ENCODE data around the gene DEDD2.

DEDD2 gene

GRCh38 chr19:42230571-42230970, 13.1 kb upstream of the DEDD2 start:
- H3K4me3 ChIP-seq (replicated peaks; ENCODE audit: low read depth, low read length) = no peak overlapping the region
- no peak for TF ChIP-seq CTCF (IDR thresholded peaks at IDR 0.05; ENCODE audit: low read depth, low read length, missing control alignments)
- no peak for DNase-seq (ENCODE audit: extremely low read depth, low read depth)

DNA sequence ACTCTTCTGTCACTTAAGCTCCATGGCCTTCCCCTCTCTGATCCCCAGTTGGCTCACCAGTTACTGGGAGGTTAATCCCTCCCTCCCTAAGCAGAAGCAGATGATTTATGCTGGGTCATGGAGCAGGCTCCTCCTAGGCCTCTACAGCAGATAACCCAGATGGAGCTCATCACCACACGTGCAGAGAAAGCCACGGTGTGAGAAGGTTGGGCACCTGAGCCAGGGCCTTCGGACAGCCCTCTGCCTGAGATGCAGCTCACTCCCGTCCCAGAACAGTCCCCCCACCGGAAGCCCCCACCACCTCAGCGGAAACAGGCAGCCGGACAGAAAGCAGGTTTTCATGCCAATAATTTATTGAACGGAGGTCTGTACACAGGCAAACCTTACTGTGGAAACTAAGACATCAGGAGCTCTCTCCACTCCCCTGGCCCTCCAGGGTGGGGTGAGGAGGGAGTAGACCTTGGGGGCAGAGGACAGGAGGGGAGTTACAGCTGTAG, 12.4 kb upstream of the DEDD2 start:
- DNase-seq (ENCODE audit: extremely low read depth, low read depth) = no peak
- no peak for TF ChIP-seq CTCF (IDR thresholded peaks at IDR 0.05; ENCODE audit: low read depth, low read length, missing control alignments)
- H3K4me3 ChIP-seq (replicated peaks; ENCODE audit: low read depth, low read length) = no peak overlapping the region

DNA sequence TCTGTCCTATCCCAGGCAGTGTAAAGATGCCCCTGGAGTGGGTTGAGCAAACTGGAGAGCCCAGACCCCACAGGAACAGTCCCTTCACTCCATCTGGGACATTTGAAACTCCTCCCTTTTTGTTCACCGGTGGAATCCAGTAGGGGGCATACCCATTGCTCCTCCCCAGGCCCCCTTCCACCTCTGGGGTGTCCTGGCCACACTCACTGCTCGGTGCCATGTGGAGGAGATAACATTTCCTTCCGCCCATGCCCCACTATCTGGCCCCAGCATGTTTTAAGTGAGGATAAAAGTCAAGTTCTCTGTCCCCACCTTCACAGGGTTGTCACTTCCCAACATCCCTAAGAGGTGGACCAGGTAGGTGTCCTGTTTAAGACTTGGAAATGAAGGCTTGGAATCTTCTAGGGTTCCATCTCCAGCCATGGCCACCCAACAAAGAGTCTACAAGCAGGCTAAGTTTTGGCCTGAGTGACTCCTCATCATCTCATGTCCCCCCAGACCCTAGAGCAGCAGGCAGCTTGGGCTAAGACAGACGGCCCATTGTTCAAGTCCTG, 11.9 kb upstream of the DEDD2 start:
- TF ChIP-seq CTCF (IDR thresholded peaks at IDR 0.05; ENCODE audit: low read depth, low read length, missing control alignments) = no peak
- no peak for DNase-seq (ENCODE audit: extremely low read depth, low read depth)
- no peak overlapping the region for H3K4me3 ChIP-seq (replicated peaks; ENCODE audit: low read depth, low read length)

DNA sequence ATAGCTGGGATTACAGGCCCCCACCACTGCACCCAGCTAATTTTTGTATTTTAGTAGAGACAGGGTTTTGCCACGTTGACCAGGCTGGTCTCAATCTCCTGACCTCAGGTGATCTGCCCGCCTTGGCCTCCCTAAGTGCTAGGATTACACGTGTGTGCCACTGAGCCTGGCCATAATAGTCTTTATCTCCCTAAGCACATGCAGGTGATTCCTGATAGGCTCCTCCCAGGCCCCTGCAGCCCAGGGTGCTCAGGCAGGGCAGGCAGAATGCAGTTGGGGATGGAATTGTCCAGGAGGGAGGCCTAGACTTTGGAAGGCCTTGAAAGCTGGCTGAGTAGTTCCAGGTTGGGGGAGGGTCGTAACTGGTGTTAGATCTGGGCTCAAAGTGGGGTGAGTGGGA, 11.2 kb upstream of the DEDD2 start:
- no peak overlapping the region for H3K4me3 ChIP-seq (replicated peaks; ENCODE audit: low read depth, low read length)
- DNase-seq (ENCODE audit: extremely low read depth, low read depth) = no peak
- no peak for TF ChIP-seq CTCF (IDR thresholded peaks at IDR 0.05; ENCODE audit: low read depth, low read length, missing control alignments)

DNA sequence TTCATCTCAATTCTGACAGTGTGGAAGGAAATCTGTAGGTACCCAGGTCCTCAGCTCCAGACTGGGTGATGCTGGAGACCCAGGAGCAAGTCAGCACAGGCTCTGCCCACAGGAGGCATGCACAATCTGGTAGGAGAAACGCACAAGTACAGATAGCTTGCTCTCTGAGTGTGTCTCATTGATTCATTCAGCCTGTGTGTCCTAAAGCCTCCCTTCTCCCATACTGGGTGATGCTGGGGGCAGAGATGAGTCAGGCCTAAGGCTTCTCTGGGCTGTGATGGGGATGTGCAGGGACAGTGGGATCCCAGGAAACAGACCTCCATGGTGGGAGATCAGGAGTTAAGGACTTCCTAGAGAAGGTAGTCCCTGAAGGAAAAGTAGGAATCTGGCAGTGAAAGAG, 9.4 kb upstream of the DEDD2 start:
- no peak for TF ChIP-seq CTCF (IDR thresholded peaks at IDR 0.05; ENCODE audit: low read depth, low read length, missing control alignments)
- DNase-seq (ENCODE audit: extremely low read depth, low read depth) = no peak
- H3K4me3 ChIP-seq (replicated peaks; ENCODE audit: low read depth, low read length) = no peak overlapping the region

DNA sequence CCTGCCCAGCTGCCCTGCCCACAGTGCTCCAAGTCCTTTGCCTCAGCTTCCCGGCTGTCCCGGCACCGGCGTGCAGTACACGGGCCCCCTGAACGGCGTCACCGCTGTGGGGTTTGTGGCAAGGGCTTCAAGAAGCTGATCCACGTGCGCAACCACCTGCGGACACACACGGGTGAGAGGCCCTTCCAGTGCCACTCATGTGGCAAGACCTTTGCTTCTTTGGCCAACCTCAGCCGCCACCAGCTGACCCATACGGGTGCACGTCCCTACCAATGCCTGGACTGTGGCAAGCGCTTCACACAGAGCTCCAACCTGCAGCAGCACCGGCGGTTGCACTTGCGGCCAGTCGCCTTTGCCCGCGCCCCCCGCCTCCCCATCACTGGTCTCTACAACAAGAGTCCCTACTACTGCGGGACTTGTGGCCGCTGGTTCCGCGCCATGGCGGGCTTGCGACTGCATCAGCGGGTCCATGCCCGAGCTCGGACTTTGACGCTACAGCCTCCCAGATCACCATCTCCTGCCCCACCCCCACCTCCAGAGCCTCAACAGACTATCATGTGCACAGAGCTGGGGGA, 8.3 kb upstream of the DEDD2 start:
- no peak for TF ChIP-seq CTCF (IDR thresholded peaks at IDR 0.05; ENCODE audit: low read depth, low read length, missing control alignments)
- no peak for DNase-seq (ENCODE audit: extremely low read depth, low read depth)
- H3K4me3 ChIP-seq (replicated peaks; ENCODE audit: low read depth, low read length) = no peak overlapping the region
